HEK293 (cell line): ENCODE results near the gene ALKAL2.

Experiments
- CTCF ChIA-PET: fragments of 350-600 bp; formaldehyde crosslinking; extraction: SDS; loops from one replicate; lab custom pipeline; 2021; ENCODE audit warnings: antibody characterized with exemption; lab: Yijun Ruan, JAX
- POLR2A ChIA-PET: fragments of 300-600 bp; formaldehyde crosslinking; extraction: SDS; loops from one replicate; lab custom pipeline; 2020; ENCODE audit warnings: antibody characterized with exemption, inconsistent platforms; lab: Yijun Ruan, JAX
- H3K27ac ChIP-seq: fragments of 200-500 bp; sonication (Bioruptor generic); 2 replicates; pipeline ENCODE4 v1.5.1; 2014; ENCODE audit warnings: low read depth, low read length, control low read depth, inconsistent platforms; ENCODE audit errors: extremely low read depth
- H3K36me3 ChIP-seq, 2 experiments: fragments of 200-500 bp in 1 of 2; sonication (Bioruptor generic) in 1 of 2; 1 replicate in 1 of 2; 2 replicates in 1 of 2; pipeline ENCODE4 v1.5.1; 2014 to 2017; ENCODE audit warnings: inconsistent platforms in 2 of 2, low read length in 2 of 2; ENCODE audit not compliant: control insufficient read depth in 2 of 2, insufficient read depth in 1 of 2
- H3K4me1 ChIP-seq: fragments of 200-500 bp; sonication (Bioruptor generic); 2 replicates; pipeline ENCODE4 v1.5.1; 2014; ENCODE audit warnings: mild to moderate bottlenecking, low read length, inconsistent platforms; ENCODE audit not compliant: control insufficient read depth, insufficient read depth
- H3K4me3 ChIP-seq: 2 replicates; pipeline ENCODE4 v1.5.1; 2011; ENCODE audit warnings: low read depth, mild to moderate bottlenecking, control low read depth, low read length, moderate library complexity
- H3K9me3 ChIP-seq: fragments of 200-500 bp; sonication (Bioruptor generic); 2 replicates; pipeline ENCODE4 v1.5.1; 2014; ENCODE audit warnings: low read depth, low read length, inconsistent platforms; ENCODE audit not compliant: control insufficient read depth, insufficient read depth
- GLIS2 ChIP-seq: fragments of 450-650 bp; formaldehyde crosslinking; IDR thresholded peaks from 2 replicates; pipeline ENCODE4 v1.5.1; 2016; ENCODE audit warnings: missing biosample characterization, missing genetic modification characterization
- HIC1 ChIP-seq: fragments of 450-650 bp; formaldehyde crosslinking; IDR thresholded peaks from 2 replicates; pipeline ENCODE4 v1.5.1; 2016; ENCODE audit warnings: missing biosample characterization, missing genetic modification characterization
- KLF8 ChIP-seq: fragments of 450-650 bp; formaldehyde crosslinking; IDR thresholded peaks from 2 replicates; pipeline ENCODE4 v1.5.1; 2016; ENCODE audit warnings: missing biosample characterization, missing genetic modification characterization
- OVOL3 ChIP-seq: fragments of 450-650 bp; formaldehyde crosslinking; IDR thresholded peaks from 2 replicates; pipeline ENCODE4 v1.5.1; 2016; ENCODE audit warnings: missing biosample characterization, missing genetic modification characterization
- REST ChIP-seq: fragments of 450-650 bp; formaldehyde crosslinking; IDR thresholded peaks from 2 replicates; pipeline ENCODE4 v1.5.1; 2016; ENCODE audit warnings: missing biosample characterization, missing genetic modification characterization
- ZBTB1 ChIP-seq: fragments of 450-650 bp; formaldehyde crosslinking; IDR thresholded peaks from 2 replicates; pipeline ENCODE4 v1.5.1; 2016; ENCODE audit warnings: missing biosample characterization, missing genetic modification characterization
- ZBTB17 ChIP-seq: fragments of 450-650 bp; formaldehyde crosslinking; IDR thresholded peaks from 2 replicates; pipeline ENCODE4 v1.5.1; 2016; ENCODE audit warnings: missing biosample characterization, missing genetic modification characterization
- ZBTB44 ChIP-seq: fragments of 450-650 bp; IDR thresholded peaks from 2 replicates; pipeline ENCODE4 v1.5.1; 2018; ENCODE audit warnings: missing biosample characterization, mild to moderate bottlenecking, missing genetic modification characterization
- ZFP37 ChIP-seq: fragments of 450-650 bp; formaldehyde crosslinking; IDR thresholded peaks from 2 replicates; pipeline ENCODE4 v1.5.1; 2016; ENCODE audit warnings: missing biosample characterization, missing genetic modification characterization
- ZNF174 ChIP-seq: fragments of 450-650 bp; formaldehyde crosslinking; IDR thresholded peaks from 2 replicates; pipeline ENCODE4 v1.5.0; 2017; ENCODE audit warnings: missing biosample characterization, mild to moderate bottlenecking, missing genetic modification characterization
- ZNF175 ChIP-seq: fragments of 450-650 bp; formaldehyde crosslinking; IDR thresholded peaks from 2 replicates; pipeline ENCODE4 v1.5.1; 2016; ENCODE audit warnings: missing biosample characterization, missing genetic modification characterization
- ZNF214 ChIP-seq: fragments of 450-650 bp; formaldehyde crosslinking; IDR thresholded peaks from 2 replicates; pipeline ENCODE4 v1.5.1; 2017; ENCODE audit warnings: missing biosample characterization, mild to moderate bottlenecking, missing genetic modification characterization, borderline replicate concordance
- ZNF221 ChIP-seq: fragments of 450-650 bp; formaldehyde crosslinking; IDR thresholded peaks from 2 replicates; pipeline ENCODE4 v1.5.1; 2017; ENCODE audit warnings: missing biosample characterization, missing genetic modification characterization, borderline replicate concordance
- ZNF292 ChIP-seq: fragments of 450-650 bp; formaldehyde crosslinking; IDR thresholded peaks from 2 replicates; pipeline ENCODE4 v1.5.1; 2016; ENCODE audit warnings: low read depth, missing biosample characterization, missing genetic modification characterization, borderline replicate concordance
- ZNF354C ChIP-seq: fragments of 450-650 bp; formaldehyde crosslinking; IDR thresholded peaks from 2 replicates; pipeline ENCODE4 v1.5.1; 2016; ENCODE audit warnings: missing biosample characterization, missing genetic modification characterization, low read depth, borderline replicate concordance
- ZNF391 ChIP-seq: fragments of 450-650 bp; formaldehyde crosslinking; IDR thresholded peaks from 2 replicates; pipeline ENCODE4 v1.5.1; 2016; ENCODE audit warnings: low read depth, missing biosample characterization, missing genetic modification characterization, borderline replicate concordance
- ZNF501 ChIP-seq: fragments of 450-650 bp; formaldehyde crosslinking; IDR thresholded peaks from 2 replicates; pipeline ENCODE4 v1.5.1; 2016; ENCODE audit warnings: missing biosample characterization, missing genetic modification characterization
- ZNF514 ChIP-seq: fragments of 450-650 bp; formaldehyde crosslinking; IDR thresholded peaks from 2 replicates; pipeline ENCODE4 v1.5.1; 2016; ENCODE audit warnings: missing biosample characterization, missing genetic modification characterization
- ZNF560 ChIP-seq: fragments of 450-650 bp; formaldehyde crosslinking; IDR thresholded peaks from 2 replicates; pipeline ENCODE4 v1.5.1; 2017; ENCODE audit warnings: missing biosample characterization, missing genetic modification characterization, borderline replicate concordance
- ZNF777 ChIP-seq: fragments of 450-650 bp; formaldehyde crosslinking; IDR thresholded peaks from 2 replicates; pipeline ENCODE4 v1.5.1; 2017; ENCODE audit warnings: missing biosample characterization, missing genetic modification characterization, borderline replicate concordance

Gene ALKAL2

GRCh38 chr2:253202-253638 is 34.7 kb downstream of the ALKAL2 start:
- ChIA-PET CTCF (interaction anchor here (0.6 kb wide), 3 partner anchors 163 to 235 kb away, joined by 3 to 4 read pairs (median 3); no protein-coding TSS in a partner anchor), POLR2A (no interaction called here)
- Histone ChIP-seq H3K4me3 (no peak overlapping the region), H3K27ac (no peak overlapping the region), H3K36me3 (peaks cover 0 to 5% of the 10 kb centered on the region in 2 experiments; a peak in 1 of 3 replicates)
- TF ChIP-seq ZBTB1 (tag by site-specific recombination) (no peak), ZFP37 (tag by site-specific recombination) (no peak), ZNF174 (tag by site-specific recombination) (no peak), ZNF221 (tag by site-specific recombination) (no peak), ZNF560 (tag by site-specific recombination) (no peak), OVOL3 (tag by site-specific recombination) (no peak), ZBTB17 (tag by site-specific recombination) (no peak), ZNF292 (no peak), ZNF175 (tag by site-specific recombination) (no peak), ZNF777 (tag by site-specific recombination) (no peak), ZNF501 (tag by site-specific recombination) (no peak), REST (tag by site-specific recombination) (no peak), ZNF214 (tag by site-specific recombination) (no peak), ZNF391 (tag by site-specific recombination) (no peak), GLIS2 (tag by site-specific recombination) (no peak), KLF8 (tag by site-specific recombination) (no peak), HIC1 (tag by site-specific recombination) (no peak), ZNF514 (tag by site-specific recombination) (no peak), ZBTB44 (tag by site-specific recombination) (no peak), ZNF354C (tag by site-specific recombination) (no peak)
- TF ChIP-seq, all 188 proteins: peak for 0
- Histone ChIP-seq H3K9me3 (no peaks in the 10 kb centered on the region), H3K4me1 (no peaks in the 10 kb centered on the region)
